ENCODE measurements around the gene LAMTOR5.

- TF ChIP-seq CTCF (IDR thresholded peaks at IDR 0.05) (no peak), POLR2A (IDR thresholded peaks at IDR 0.05) (no peak)
These were observed 45.6 kb downstream of the LAMTOR5 start for GRCh38 chr1:110361856-110362255.
